GM19193 (cell line): ENCODE results near the gene RPL15.

Experiments used
- POLR2A ChIP-seq: IDR thresholded peaks from 4 replicates; pipeline ENCODE4 v1.6.1; 2011; ENCODE audit not compliant: insufficient read depth, insufficient read length; ENCODE audit errors: extremely low read depth

The RPL15 gene

DNA sequence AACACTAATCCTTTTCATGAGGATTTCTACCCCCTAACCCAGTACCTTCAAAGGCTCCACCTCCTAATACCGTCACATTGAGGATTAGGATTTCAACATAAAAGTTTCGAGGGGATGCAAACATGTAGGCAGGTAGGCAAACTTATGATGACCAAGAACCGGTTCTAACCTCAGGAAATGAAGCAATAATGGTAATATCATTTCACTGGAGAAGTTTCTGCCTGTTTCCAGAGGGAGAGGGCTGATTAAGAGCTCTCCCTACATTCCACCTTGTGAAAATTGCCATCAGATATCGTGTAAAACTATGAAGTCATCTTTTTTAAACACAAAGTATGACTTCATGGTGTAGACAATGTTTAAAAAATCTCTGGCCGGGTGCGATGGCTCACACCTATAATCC lies 31.7 kb upstream of the RPL15 start:
- TF ChIP-seq POLR2A = no peak

DNA sequence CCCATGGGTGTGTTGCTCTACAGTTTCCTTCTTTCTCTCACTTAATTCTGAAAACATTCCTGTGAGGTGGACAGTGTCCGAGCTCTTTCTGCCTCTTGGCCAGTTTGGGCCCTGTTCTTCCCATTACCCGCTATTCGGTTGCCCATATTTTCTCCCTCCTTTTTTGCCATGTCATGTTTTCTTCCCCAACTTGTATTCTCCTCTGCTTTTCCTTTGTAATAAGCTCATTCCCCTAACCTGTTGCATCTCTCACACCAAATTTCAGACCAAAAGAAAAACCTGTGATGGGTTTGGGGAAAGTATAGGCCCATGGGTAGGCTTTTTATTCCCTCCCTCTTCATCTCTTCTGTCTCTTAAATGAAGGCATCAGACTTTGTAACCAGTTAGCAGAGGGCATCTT lies 30.6 kb upstream of the RPL15 start:
- no peak for TF ChIP-seq POLR2A

DNA sequence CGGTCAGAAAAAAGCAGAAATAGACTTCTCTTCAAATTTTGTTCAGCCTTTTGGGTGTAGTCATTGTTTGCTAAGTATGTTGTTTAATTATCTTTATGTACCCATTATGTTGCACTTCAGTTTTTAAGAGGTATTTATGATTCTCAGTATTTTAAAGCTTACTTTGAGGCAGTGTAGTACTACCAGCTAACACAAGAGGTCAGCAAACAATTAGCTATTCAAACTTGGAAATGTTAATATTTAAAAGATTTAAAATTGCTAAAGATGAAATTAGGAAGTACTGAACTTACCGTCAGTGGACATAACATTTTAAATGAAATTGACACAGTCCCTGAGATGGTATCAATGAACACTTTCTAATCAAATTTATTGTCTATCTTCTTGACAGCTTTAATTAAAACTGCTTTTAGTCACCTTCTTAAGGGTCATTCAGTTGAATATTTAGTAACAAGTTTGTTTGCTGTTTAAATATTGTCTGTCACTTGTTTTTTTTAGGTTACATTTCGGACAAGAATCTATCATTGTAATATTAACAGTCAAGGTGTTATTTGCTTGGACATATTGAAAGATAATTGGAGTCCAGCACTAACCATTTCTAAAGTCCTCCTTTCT lies 28.2 kb upstream of the RPL15 start:
- no peak for TF ChIP-seq POLR2A

- TF ChIP-seq POLR2A = no peak
These were observed 27.5 kb upstream of the RPL15 start for GRCh38 chr3:23889386-23889785.

- TF ChIP-seq POLR2A = no peak
These were observed 27.0 kb upstream of the RPL15 start for GRCh38 chr3:23889950-23890349.

DNA sequence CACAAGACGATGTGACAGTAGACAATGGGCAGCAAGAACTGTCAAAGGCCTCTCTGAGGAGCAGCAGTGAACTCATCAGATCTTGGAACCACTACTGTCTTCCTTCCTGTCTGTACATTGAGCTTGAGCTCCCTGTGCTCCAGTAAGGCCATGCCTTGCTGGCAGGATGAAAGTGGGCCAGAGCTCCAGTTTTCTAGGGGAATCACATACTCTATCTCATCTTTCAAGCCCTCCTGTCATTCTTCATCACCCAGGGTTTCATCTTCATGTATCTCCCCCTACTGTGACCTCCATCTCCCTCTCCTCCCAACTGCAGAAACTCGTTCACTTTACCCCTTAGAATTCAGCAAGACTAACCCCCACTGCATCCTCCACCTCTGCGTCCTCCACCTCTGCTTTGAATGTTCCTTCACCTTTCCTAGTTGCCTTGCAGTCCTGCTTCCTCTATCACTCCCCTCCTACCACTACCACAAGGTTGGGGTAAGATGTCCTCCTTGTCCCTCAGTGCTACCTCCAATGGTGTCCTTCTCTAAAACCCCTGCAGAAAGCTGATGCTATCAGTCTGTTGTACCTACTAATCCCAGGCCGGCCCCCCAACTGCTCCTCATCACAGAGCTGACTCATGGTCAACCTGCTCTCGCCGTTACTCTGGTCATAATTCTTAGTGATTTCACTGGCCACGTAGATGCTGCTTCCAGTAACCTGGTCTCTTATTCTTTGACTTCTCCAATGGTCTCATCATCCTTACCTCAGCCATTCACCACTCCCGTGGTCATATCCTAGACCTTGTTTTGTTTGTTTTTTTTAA lies 22.5 kb upstream of the RPL15 start:
- TF ChIP-seq POLR2A = no peak

- no peak for TF ChIP-seq POLR2A
These were observed 21.8 kb upstream of the RPL15 start for GRCh38 chr3:23895181-23895580.

DNA sequence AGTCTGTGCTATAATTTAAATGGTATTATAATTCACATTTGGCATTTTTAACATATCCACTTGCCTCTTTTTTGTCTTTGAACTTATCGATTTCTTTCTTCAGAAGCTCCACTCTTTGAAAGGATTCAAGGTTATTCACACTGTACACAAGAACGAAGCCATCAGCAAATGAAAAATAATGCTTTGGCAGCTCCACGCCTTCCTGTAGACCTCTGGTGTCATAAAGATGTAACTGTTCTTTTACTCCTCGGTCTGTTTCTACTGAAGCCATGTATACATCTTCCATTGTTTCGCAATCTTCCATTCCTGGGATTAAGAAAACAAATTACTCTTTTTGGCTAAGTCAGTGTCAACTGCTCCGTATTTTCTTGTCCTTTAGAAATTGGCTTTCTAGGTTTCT lies 16.2 kb upstream of the RPL15 start:
- TF ChIP-seq POLR2A = no peak

- no peak for TF ChIP-seq POLR2A
These were observed 12.4 kb upstream of the RPL15 start for GRCh38 chr3:23904545-23904944.

- no peak for TF ChIP-seq POLR2A
These were observed 7.6 kb upstream of the RPL15 start for GRCh38 chr3:23909341-23909740.

- TF ChIP-seq POLR2A = no peak
These were observed 5.5 kb upstream of the RPL15 start for GRCh38 chr3:23911397-23911796.

- TF ChIP-seq POLR2A = no peak
These were observed 3.8 kb upstream of the RPL15 start for GRCh38 chr3:23913182-23913581.

DNA sequence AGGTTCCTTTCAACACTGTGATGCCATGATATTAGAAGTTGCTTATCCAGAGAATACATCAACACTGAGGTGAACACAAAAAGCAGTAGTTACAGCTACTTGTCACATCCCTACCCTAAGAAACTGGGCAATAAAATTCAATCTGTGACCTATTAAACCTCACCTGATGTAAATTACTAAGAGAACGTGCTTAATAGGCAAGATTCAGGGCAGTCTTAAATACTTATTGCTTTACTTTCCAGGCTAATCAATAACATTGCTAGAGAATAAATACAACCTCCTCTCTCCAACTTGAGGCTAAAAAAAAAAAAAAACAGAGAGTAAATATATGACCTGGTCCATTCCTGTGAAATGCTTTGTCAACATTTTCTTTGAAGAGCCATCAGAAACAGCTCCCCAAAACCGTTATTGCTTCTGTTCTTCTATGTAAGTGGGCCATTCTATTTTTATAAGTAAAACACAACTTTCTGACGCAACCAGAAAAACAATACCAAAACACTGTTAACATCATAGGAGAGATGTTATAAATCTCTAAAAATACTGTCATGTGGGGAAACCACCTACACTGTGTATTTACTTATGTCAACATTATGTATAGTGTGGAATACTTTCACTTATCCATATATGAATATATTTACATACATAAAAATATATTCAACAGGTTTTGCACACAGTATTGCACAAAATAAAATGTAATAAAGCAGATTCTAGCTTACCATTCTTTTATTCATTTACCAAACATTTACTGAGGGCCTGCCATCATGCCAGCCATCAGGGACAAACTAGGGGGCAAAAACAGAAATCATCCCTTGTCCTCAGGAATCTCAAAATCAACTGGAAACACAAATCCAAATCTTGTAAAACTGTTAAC lies 2.8 kb upstream of the RPL15 start:
- no peak for TF ChIP-seq POLR2A

GRCh38 chr3:23915537-23916108 lies 1.3 kb upstream of the RPL15 start:
- TF ChIP-seq POLR2A = no peak

DNA sequence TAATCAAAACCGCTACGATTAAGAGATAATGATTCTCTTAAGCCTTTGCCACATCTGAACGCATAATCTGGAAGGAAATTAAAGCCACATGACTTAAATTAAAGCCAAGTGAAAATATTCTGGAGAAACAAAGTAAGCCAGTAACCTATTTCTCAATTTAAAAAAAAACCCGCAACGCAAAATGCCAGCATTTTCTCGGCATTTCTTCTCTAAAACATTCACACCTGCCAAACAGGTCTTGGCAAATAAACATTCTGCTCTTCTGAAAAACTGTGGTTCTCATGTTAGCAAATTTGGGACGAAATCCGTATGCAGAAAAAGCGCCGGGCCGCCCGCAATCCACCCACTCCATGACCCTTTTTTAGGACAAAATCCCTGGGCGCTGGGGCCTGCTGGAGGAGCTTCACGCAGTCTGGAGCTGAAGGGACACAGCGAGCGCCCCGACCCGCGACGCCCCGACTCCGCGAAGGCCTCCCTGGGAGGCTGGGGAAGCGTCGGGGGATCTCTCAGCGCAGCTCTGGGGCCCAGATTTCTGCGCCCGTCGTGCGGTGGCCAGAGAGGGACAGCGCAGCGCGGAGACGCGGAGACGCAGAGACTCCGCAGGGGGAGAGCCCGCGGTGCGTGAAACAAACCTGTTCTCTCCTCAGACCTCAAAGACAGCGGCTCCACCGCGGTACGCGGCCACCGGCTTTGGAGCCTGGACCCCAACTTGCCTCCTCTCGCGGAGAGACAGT lies 613 bp upstream of the RPL15 start:
- no peak for TF ChIP-seq POLR2A

GRCh38 chr3:23919628-23920027 lies 2.7 kb downstream of the RPL15 start:
- no peak for TF ChIP-seq POLR2A
